K562 (cell line): ENCODE measurements around the gene SMG1. TPM values are rescaled to one million over a fixed set of nuclear protein-coding genes. Genes with fewer than 3 reads are reported as not detected.

Experiments
- ATF7 ChIP-seq: fragments of 450-650 bp; IDR thresholded peaks from 2 replicates; pipeline ENCODE4 v1.7.1; 2014; ENCODE audit warnings: mild to moderate bottlenecking, moderate library complexity
- CBFB ChIP-seq: sonication (generic); formaldehyde crosslinking; IDR thresholded peaks from 2 replicates; pipeline ENCODE4 v1.4.0; 2020; ENCODE audit warnings: mild to moderate bottlenecking, missing genetic modification reagents
- CBX3 ChIP-seq, 2 experiments: IDR thresholded peaks; 1 replicate in 1 of 2; 2 replicates in 1 of 2; pipeline ENCODE4 v1.6.1; 2012; ENCODE audit warnings: inconsistent platforms in 2 of 2, low read length in 2 of 2, borderline replicate concordance in 1 of 2, control low read depth in 1 of 2
- CREB3 ChIP-seq: fragments of 450-650 bp; conservative IDR thresholded peaks from 2 replicates; pipeline ENCODE4 v1.6.1; 2016; ENCODE audit warnings: missing genetic modification characterization, low read depth, mild to moderate bottlenecking, missing compliant biosample characterization, moderate library complexity
- MAFG ChIP-seq: fragments of 450-650 bp; conservative IDR thresholded peaks from 2 replicates; pipeline ENCODE4 v1.6.1; 2016; ENCODE audit warnings: missing genetic modification characterization, missing compliant biosample characterization
- MCM5 ChIP-seq: fragments of 450-650 bp; IDR thresholded peaks from 2 replicates; pipeline ENCODE4 v1.6.1; 2016; ENCODE audit warnings: low read depth
- NCOA6 ChIP-seq: fragments of 450-650 bp; IDR thresholded peaks from 2 replicates; pipeline ENCODE4 v1.6.1; 2017; ENCODE audit warnings: mild to moderate bottlenecking
- NFRKB ChIP-seq: fragments of 450-650 bp; IDR thresholded peaks from 2 replicates; pipeline ENCODE4 v1.6.1; 2016; ENCODE audit warnings: low read depth
- NONO ChIP-seq, 2 experiments: fragments of 200-400 bp in 1 of 2; fragments of 450-650 bp in 1 of 2; formaldehyde crosslinking in 1 of 2; IDR thresholded peaks; 2 replicates each; pipeline ENCODE4 v1.6.1; 2017; ENCODE audit warnings: low read depth in 2 of 2, mild to moderate bottlenecking in 2 of 2, moderate library complexity in 2 of 2, low read length in 1 of 2
- NR4A1 ChIP-seq, 2 experiments: fragments of 250-450 bp in 1 of 2; fragments of 450-650 bp in 1 of 2; sonication (Bioruptor Pico) in 1 of 2; IDR thresholded peaks; 2 replicates each; pipeline versions ENCODE4 v1.4.0 to v1.6.1; 2016 to 2020; ENCODE audit warnings: mild to moderate bottlenecking in 2 of 2, missing compliant biosample characterization in 1 of 2, missing genetic modification characterization in 1 of 2, moderate library complexity in 1 of 2
- PHB ChIP-seq: fragments of 250-450 bp; sonication (Bioruptor Pico); IDR thresholded peaks from 2 replicates; pipeline ENCODE4 v1.5.0; 2021
- SMAD3 ChIP-seq: fragments of 450-650 bp; formaldehyde crosslinking; conservative IDR thresholded peaks from 2 replicates; pipeline ENCODE4 v1.4.0; 2020; ENCODE audit warnings: mild to moderate bottlenecking
- SMARCA4 ChIP-seq: fragments of 450-650 bp; IDR thresholded peaks from 2 replicates; pipeline ENCODE4 v1.6.1; 2016
- SMARCE1 ChIP-seq: fragments of 450-650 bp; IDR thresholded peaks from 2 replicates; pipeline ENCODE4 v1.7.1; 2016; ENCODE audit warnings: mild to moderate bottlenecking
- SRSF9 ChIP-seq: fragments of 200-400 bp; formaldehyde crosslinking; IDR thresholded peaks from 2 replicates; pipeline ENCODE4 v1.6.1; 2017; ENCODE audit warnings: low read depth, low read length, borderline replicate concordance
- STAG1 ChIP-seq: sonication (generic); formaldehyde crosslinking; IDR thresholded peaks from 2 replicates; pipeline ENCODE4 v1.5.0; 2020; ENCODE audit warnings: missing genetic modification reagents, borderline replicate concordance
- TAL1 ChIP-seq: fragments of 450-650 bp; IDR thresholded peaks from 2 replicates; pipeline ENCODE4 v1.6.1; 2016; ENCODE audit warnings: mild to moderate bottlenecking
- TFAM ChIP-seq: fragments of 250-450 bp; sonication (Bioruptor Pico); conservative IDR thresholded peaks from 2 replicates; pipeline ENCODE4 v1.5.0; 2021; ENCODE audit warnings: mild to moderate bottlenecking, moderate library complexity
- THRB ChIP-seq: fragments of 450-650 bp; formaldehyde crosslinking; conservative IDR thresholded peaks from 2 replicates; pipeline ENCODE4 v1.4.0; 2022; ENCODE audit warnings: mild to moderate bottlenecking, missing genetic modification characterization
- ZBTB34 ChIP-seq: fragments of 250-450 bp; sonication (Bioruptor Pico); IDR thresholded peaks from 2 replicates; pipeline ENCODE4 v1.8.0; 2021; ENCODE audit warnings: mild to moderate bottlenecking, moderate library complexity
- ZNF408 ChIP-seq: fragments of 250-450 bp; sonication (Bioruptor Pico); IDR thresholded peaks from 2 replicates; pipeline ENCODE4 v1.4.0; 2020; ENCODE audit warnings: low read depth, mild to moderate bottlenecking, moderate library complexity
- ZNF518B ChIP-seq: fragments of 250-450 bp; sonication (Bioruptor Pico); IDR thresholded peaks from 2 replicates; pipeline ENCODE4 v1.5.0; 2021; ENCODE audit warnings: mild to moderate bottlenecking, moderate library complexity
- polyA plus RNA-seq, 8 experiments: library from polyadenylated mRNA; depleted of rRNA in 4 of 8; stranded (reverse) in 5 of 8; unstranded in 3 of 8; fragments of >200 nt; fragmentation: Nextera tagmentation in 2 of 8; fragmentation: Illumina TruSeq in 1 of 8; extraction: Ambion mirVana in 2 of 8; extraction: Trizol in 1 of 8; gene quantifications; 2 replicates each; pipeline versions ENCODE4 v1.2.1 to v1.2.3, GENCODE V29; 2011 to 2014; ENCODE audit warnings: inconsistent platforms in 1 of 8, missing spikeins in 1 of 8
- total RNA-seq, 7 experiments: library from RNA; depleted of rRNA in 6 of 7; stranded (reverse); fragments of >200 nt in 6 of 7; fragmentation: Illumina TruSeq in 2 of 7; extraction: Trizol in 2 of 7; gene quantifications; 2 replicates each; pipeline versions ENCODE4 v1.2.1 to v1.2.3, GENCODE V29; 2011 to 2021; ENCODE audit warnings: low replicate concordance in 1 of 7

The SMG1 gene
- total and polyA plus RNA-seq, 9 of the 15 experiments (the other 6 are each of a cell fraction or from before 2014, with no cell fraction given): 3.4 to 54.8 (median 32.0) TPM

GRCh38 chr16:18801145-18801972 is 124.8 kb downstream of the SMG1 start, which contains the start of gene ARL6IP1 (continued):
- TF ChIP-seq CBX3 (IDR thresholded peaks at IDR 0.05; ENCODE audit: borderline replicate concordance in 1 of 2, low read length in 2 of 2) (peak in 1 of 2 experiments; percentile 91; a peak in 2 of 3 replicates), TFAM (CRISPR knock-in tag) (no peak), NCOA6 (no peak), MAFG (tag) (no peak), ATF7 (peak; percentile 85), CREB3 (tag) (no peak), TAL1 (no peak), ZNF408 (CRISPR knock-in tag) (no peak), NONO (IDR thresholded peaks at IDR 0.05; ENCODE audit: low read depth in 2 of 2, low read length in 1 of 2) (peak; percentile 72 to 87), MCM5 (no peak), NR4A1 (CRISPR knock-in tag; IDR thresholded peaks at IDR 0.05) (no peak), NR4A1 (tag; IDR thresholded peaks at IDR 0.05) (0 out of 2 replicates have a peak, but pooled peaks have one; percentile 10), SMARCA4 (peak; percentile 74), ZNF518B (CRISPR knock-in tag) (no peak), NFRKB (no peak), ZBTB34 (no peak), CBFB (CRISPR knock-in tag) (peak; percentile 96), SMAD3 (CRISPR knock-in tag) (0 out of 2 replicates have a peak, but pooled peaks have one; percentile 48), SMARCE1 (peak; percentile 66), STAG1 (CRISPR knock-in tag) (no peak), SRSF9 (no peak), THRB (CRISPR knock-in tag) (peak; percentile 61; the same call in 1 of the 2 replicates), PHB (CRISPR knock-in tag) (no peak)
